Measurements from ENCODE around the gene DACH1.

DNA sequence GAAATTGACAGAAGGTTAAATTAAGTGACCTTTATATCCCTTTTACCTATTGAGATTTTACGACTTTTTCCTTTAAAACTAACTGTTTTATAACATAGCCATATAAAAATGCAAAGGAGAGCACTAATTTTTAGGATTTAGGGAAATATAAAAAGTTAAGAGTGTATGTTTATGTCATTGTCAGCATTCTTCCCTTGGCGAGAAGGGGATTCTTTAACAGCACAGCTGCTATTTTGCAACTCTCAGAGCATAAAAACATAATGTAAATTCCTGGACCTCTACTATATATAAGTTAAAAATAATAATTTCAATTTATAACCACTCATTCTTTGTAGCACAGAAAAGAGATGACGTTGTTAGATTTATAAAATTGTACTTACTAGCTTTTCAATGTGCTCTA, 363.2 kb downstream of the DACH1 start:
- TF ChIP-seq, protein P1, sequence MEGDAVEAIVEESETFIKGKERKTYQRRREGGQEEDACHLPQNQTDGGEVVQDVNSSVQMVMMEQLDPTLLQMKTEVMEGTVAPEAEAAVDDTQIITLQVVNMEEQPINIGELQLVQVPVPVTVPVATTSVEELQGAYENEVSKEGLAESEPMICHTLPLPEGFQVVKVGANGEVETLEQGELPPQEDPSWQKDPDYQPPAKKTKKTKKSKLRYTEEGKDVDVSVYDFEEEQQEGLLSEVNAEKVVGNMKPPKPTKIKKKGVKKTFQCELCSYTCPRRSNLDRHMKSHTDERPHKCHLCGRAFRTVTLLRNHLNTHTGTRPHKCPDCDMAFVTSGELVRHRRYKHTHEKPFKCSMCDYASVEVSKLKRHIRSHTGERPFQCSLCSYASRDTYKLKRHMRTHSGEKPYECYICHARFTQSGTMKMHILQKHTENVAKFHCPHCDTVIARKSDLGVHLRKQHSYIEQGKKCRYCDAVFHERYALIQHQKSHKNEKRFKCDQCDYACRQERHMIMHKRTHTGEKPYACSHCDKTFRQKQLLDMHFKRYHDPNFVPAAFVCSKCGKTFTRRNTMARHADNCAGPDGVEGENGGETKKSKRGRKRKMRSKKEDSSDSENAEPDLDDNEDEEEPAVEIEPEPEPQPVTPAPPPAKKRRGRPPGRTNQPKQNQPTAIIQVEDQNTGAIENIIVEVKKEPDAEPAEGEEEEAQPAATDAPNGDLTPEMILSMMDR (IDR thresholded peaks at IDR 0.05), result no peak
- TF ChIP-seq POLR2A (IDR thresholded peaks at IDR 0.05), result no peak
